Measurements from ENCODE around the gene ZBTB49.

Gene ZBTB49

GRCh38 chr4:4364061-4364460, 74.0 kb downstream of the ZBTB49 start:
- H3K4me3 Mint-ChIP-seq = no peak overlapping the region
- peaks cover 28% of the 10 kb centered on the region for H3K9me3 Mint-ChIP-seq
- H3K4me1 Mint-ChIP-seq (ENCODE audit: low read depth) = no peaks in the 10 kb centered on the region
- no peak overlapping the region for H3K27ac Mint-ChIP-seq
- H3K36me3 Mint-ChIP-seq (ENCODE audit: low read depth) = no peaks in the 10 kb centered on the region
- intact Hi-C loops (cut with micrococcal nuclease) = no loop called here
- peaks cover 10% of the 10 kb centered on the region for H3K27me3 Mint-ChIP-seq

DNA sequence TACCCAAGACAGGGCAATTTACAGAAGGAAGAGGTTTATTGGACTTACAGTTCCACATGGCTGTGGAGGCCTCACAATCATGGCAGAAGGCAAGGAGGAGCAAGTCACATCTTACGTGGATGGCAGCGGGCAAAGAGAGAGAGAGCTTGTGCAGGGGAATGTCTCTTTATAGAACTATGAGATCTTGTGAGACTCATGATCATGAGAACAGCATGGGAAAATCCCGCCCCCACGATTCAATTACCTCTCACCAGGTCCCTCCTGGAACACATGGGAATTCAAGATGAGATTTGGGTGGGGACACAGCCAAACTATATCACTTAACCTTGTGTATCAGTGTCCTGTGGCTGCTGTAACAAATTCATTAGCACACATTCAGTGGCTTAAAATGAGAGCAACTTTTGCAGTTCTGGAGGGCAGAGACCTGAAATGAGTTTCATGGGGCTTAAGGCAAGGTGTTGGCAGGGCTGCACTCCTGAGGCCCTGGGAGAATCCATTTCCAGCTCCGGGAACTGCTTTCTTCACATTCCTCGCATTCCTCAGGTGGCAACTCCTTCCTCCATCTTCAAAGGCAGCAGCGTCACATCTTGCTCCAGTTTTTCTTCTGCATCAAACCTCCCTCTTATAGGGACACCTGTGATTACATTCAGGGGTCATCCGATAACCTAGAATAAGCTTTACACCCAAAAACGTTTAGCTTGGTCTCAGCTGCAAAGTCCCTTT, 74.6 kb downstream of the ZBTB49 start:
- Mint-ChIP-seq H3K4me1 (ENCODE audit: low read depth) (no peaks in the 10 kb centered on the region), H3K27ac (no peak overlapping the region), H3K36me3 (ENCODE audit: low read depth) (no peaks in the 10 kb centered on the region), H3K27me3 (peaks cover 11% of the 10 kb centered on the region), H3K4me3 (no peak overlapping the region), H3K9me3 (peaks cover 28% of the 10 kb centered on the region)
- intact Hi-C loops (cut with micrococcal nuclease) = no loop called here

DNA sequence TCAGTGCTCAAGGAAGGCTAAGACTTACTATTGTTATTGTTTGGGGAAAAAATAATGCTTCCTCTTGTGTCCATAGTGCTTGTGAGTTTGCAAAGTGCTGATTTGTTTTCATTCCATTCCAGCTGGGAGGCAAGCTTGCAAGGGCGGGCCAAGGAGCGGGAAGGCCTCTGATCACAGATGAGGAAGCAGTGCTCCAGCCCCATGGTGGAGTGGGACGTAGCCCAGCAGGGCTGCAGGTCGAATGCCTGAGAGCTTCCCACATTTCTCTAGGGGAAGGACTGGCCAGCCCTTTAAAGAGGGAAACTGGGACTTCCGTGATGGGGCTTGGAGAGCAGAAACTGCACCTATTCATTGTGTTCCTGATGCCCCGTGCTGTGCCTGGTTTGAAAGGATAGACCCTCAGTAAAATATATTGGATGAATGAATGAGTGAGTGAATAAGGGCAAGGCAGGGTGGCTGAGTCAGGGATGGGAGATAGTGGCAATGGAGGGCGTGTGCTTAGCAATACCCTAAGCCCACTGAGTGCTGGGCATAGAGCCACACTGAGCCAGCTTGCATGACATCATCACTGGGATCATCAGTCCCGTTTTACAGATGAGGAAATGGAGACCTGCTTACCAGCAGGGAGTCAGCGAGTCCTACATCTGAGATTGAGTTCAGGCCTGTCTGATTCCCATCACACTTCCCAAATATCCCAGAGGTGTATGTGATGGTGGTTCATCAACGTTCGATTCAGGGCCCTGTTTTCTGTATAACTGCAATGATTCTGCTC, 78.9 kb downstream of the ZBTB49 start:
- H3K36me3 Mint-ChIP-seq (ENCODE audit: low read depth) = no peaks in the 10 kb centered on the region
- H3K27me3 Mint-ChIP-seq = peaks cover 5% of the 10 kb centered on the region
- H3K4me3 Mint-ChIP-seq = no peak overlapping the region
- H3K27ac Mint-ChIP-seq = no peak overlapping the region
- intact Hi-C loops (cut with micrococcal nuclease) = no loop called here
- no peaks in the 10 kb centered on the region for H3K4me1 Mint-ChIP-seq (ENCODE audit: low read depth)
- peaks cover 28% of the 10 kb centered on the region for H3K9me3 Mint-ChIP-seq
